Brain microvascular endothelial cell (primary cell): ENCODE results near the gene MOG.

ENCODE experiments used
- DNase-seq: peaks from one replicate; pipeline ENCODE4 v3.0.0-alpha.2; 2020
- H3K27ac ChIP-seq: fragments of 250-450 bp; sonication (Bioruptor Pico); 2 replicates; pipeline ENCODE4 v1.5.1; 2020; ENCODE audit warnings: mild to moderate bottlenecking, moderate library complexity
- H3K27me3 ChIP-seq: fragments of 250-450 bp; sonication (Bioruptor Pico); replicated peaks from 2 replicates; pipeline ENCODE4 v1.5.1; 2020; ENCODE audit warnings: mild to moderate bottlenecking
- H3K36me3 ChIP-seq: fragments of 250-450 bp; sonication (Bioruptor Pico); replicated peaks from 2 replicates; pipeline ENCODE4 v1.5.1; 2020; ENCODE audit warnings: mild to moderate bottlenecking
- H3K4me3 ChIP-seq: 2 replicates; pipeline ENCODE4 v1.5.1; 2011; ENCODE audit warnings: low read depth, mild to moderate bottlenecking, control low read depth, low read length, moderate library complexity
- CTCF ChIP-seq: IDR thresholded peaks from 2 replicates; pipeline ENCODE4 v1.5.1; 2011; ENCODE audit warnings: low read depth, mild to moderate bottlenecking, moderate library complexity, low read length, control low read depth, inconsistent platforms; ENCODE audit errors: missing control alignments
- in situ Hi-C: cut with HindIII; loops from 2 replicates; pipeline ENCODE4 v1.10.0; 2017; ENCODE audit warnings: low sequenced_read_pairs, low pct_ligation_motif_present

The MOG gene

GRCh38 chr6:29675561-29675960, 18.7 kb downstream of the MOG start:
- Histone ChIP-seq H3K36me3 (no peaks in the 10 kb centered on the region), H3K27ac (no peak overlapping the region), H3K27me3 (no peaks in the 10 kb centered on the region), H3K4me3 (no peak overlapping the region)
- DNase-seq: no peak
- in situ Hi-C loops: no loop called here
- TF ChIP-seq CTCF: no peak

- in situ Hi-C loops: no loop called here
- Histone ChIP-seq H3K27ac (no peak overlapping the region), H3K36me3 (no peaks in the 10 kb centered on the region), H3K27me3 (no peaks in the 10 kb centered on the region), H3K4me3 (no peak overlapping the region)
- DNase-seq: no peak
- TF ChIP-seq CTCF: no peak
Observed at GRCh38 chr6:29676981-29677601, 20.2 kb downstream of the MOG start.

- no peaks in the 10 kb centered on the region for H3K36me3 ChIP-seq
- H3K4me3 ChIP-seq: no peak overlapping the region
- DNase-seq: no peak
- H3K27me3 ChIP-seq: no peaks in the 10 kb centered on the region
- TF ChIP-seq CTCF: no peak
- H3K27ac ChIP-seq: no peak overlapping the region
- in situ Hi-C loops: no loop called here
Observed at GRCh38 chr6:29678114-29678513, 21.2 kb downstream of the MOG start.

- no peak for DNase-seq
- in situ Hi-C loops: no loop called here
- no peak for TF ChIP-seq CTCF
- H3K27ac ChIP-seq: no peak overlapping the region
- H3K36me3 ChIP-seq: no peaks in the 10 kb centered on the region
- no peak overlapping the region for H3K4me3 ChIP-seq
- no peaks in the 10 kb centered on the region for H3K27me3 ChIP-seq
Observed at GRCh38 chr6:29679962-29680361, 23.1 kb downstream of the MOG start.

- TF ChIP-seq CTCF: no peak
- no peak for DNase-seq
- Histone ChIP-seq H3K4me3 (no peak overlapping the region), H3K27me3 (no peaks in the 10 kb centered on the region), H3K27ac (no peak overlapping the region), H3K36me3 (no peaks in the 10 kb centered on the region)
- in situ Hi-C loops: no loop called here
Observed at GRCh38 chr6:29680416-29680815, 23.5 kb downstream of the MOG start.

GRCh38 chr6:29680904-29681303, 24.0 kb downstream of the MOG start, which contains the start of gene ZFP57:
ZFP57 (minus strand) TSS chr6:29681152; CDS start chr6:29677003, 4,149 bp downstream.
- in situ Hi-C loops: no loop called here

More at GRCh38 chr6:29680904-29681303, 24.0 kb downstream of the MOG start, which contains the start of gene ZFP57:
- no peak for DNase-seq
- Histone ChIP-seq H3K4me3 (peak within 1 kb of the TSS; percentile 17), H3K27ac (no peak within 1 kb of the TSS), H3K27me3 (no peaks in the 10 kb centered on the region), H3K36me3 (no peaks in the 10 kb centered on the region)
- no peak for TF ChIP-seq CTCF
